CD14-positive monocyte (primary cell): ENCODE results near the gene MAP2K7. TPM values are rescaled to one million over a fixed set of nuclear protein-coding genes. Genes with fewer than 3 reads are reported as not detected.

Experiments used
- DNase-seq, 3 donors: peaks; one replicate each; pipeline ENCODE4 v3.0.0-alpha.2; 2011 to 2022
- H2AFZ ChIP-seq: 2 replicates; pipeline ENCODE4 v1.6.0; 2012; ENCODE audit warnings: mild to moderate bottlenecking, low read depth, low read length, inconsistent platforms; ENCODE audit not compliant: insufficient read depth, poor library complexity, severe bottlenecking
- H3K27ac ChIP-seq, 2 donors: 1 replicate in 1 of 2; 2 replicates in 1 of 2; pipeline ENCODE4 v1.5.1; 2012 to 2013; ENCODE audit warnings: low read length in 2 of 2, control low read depth in 1 of 2, inconsistent platforms in 1 of 2, low read depth in 1 of 2, mild to moderate bottlenecking in 1 of 2
- H3K27me3 ChIP-seq, 2 donors: one replicate each; pipeline versions ENCODE4 v1.6.0 to v1.6.1; 2011 to 2013; ENCODE audit warnings: low read length in 2 of 2; ENCODE audit not compliant: control insufficient read depth in 2 of 2, insufficient read depth in 2 of 2
- H3K36me3 ChIP-seq, 2 donors: replicated peaks in 1 of 2; 1 replicate in 1 of 2; 2 replicates in 1 of 2; pipeline versions ENCODE4 v1.5.1 to v1.6.1; 2012 to 2013; ENCODE audit warnings: low read length in 2 of 2, control low read depth in 1 of 2, inconsistent platforms in 1 of 2, mild to moderate bottlenecking in 1 of 2; ENCODE audit not compliant: insufficient read depth in 2 of 2, control insufficient read depth in 1 of 2
- H3K4me1 ChIP-seq, 2 donors: 1 replicate in 1 of 2; 2 replicates in 1 of 2; pipeline versions ENCODE4 v1.5.1 to v1.6.1; 2012 to 2013; ENCODE audit warnings: low read length in 2 of 2, control low read depth in 1 of 2, inconsistent platforms in 1 of 2, mild to moderate bottlenecking in 1 of 2, moderate library complexity in 1 of 2; ENCODE audit not compliant: insufficient read depth in 2 of 2, control insufficient read depth in 1 of 2
- H3K4me2 ChIP-seq: replicated peaks from 2 replicates; pipeline ENCODE3; 2012; ENCODE audit warnings: low read length, moderate library complexity, mild to moderate bottlenecking; ENCODE audit not compliant: poor library complexity, severe bottlenecking; ENCODE audit errors: extremely low read depth
- H3K4me3 ChIP-seq, 3 experiments: fragments of 200-600 bp in 1 of 3; sonication (generic) in 1 of 3; replicated peaks in 1 of 3; 1 replicate in 2 of 3; 2 replicates in 1 of 3; pipeline ENCODE4 v1.5.1; 2011 to 2013; ENCODE audit warnings: low read length in 3 of 3, mild to moderate bottlenecking in 3 of 3, control low read depth in 2 of 3, low read depth in 2 of 3, inconsistent platforms in 1 of 3, moderate library complexity in 1 of 3
- H3K79me2 ChIP-seq: 2 replicates; pipeline ENCODE4 v1.6.0; 2012; ENCODE audit warnings: mild to moderate bottlenecking, control low read depth, inconsistent platforms, low read length, moderate library complexity; ENCODE audit not compliant: insufficient read depth
- H3K9ac ChIP-seq: 2 replicates; pipeline ENCODE4 v1.6.0; 2017; ENCODE audit warnings: low read length, mild to moderate bottlenecking; ENCODE audit not compliant: insufficient read depth, poor library complexity, severe bottlenecking
- H3K9me3 ChIP-seq, 2 donors: replicated peaks in 1 of 2; 1 replicate in 1 of 2; 2 replicates in 1 of 2; pipeline versions ENCODE4 v1.5.1 to v1.6.1; 2012 to 2013; ENCODE audit warnings: low read length in 2 of 2, control low read depth in 1 of 2; ENCODE audit not compliant: control insufficient read depth in 1 of 2, insufficient read depth in 1 of 2
- H4K20me1 ChIP-seq: 2 replicates; pipeline ENCODE4 v1.6.0; 2012; ENCODE audit warnings: mild to moderate bottlenecking, low read length, control low read depth, moderate library complexity; ENCODE audit not compliant: insufficient read depth
- H3K27ac Mint-ChIP-seq, 7 donors: one replicate each; pipeline ENCODE4 v1.8.0; 2020; ENCODE audit warnings: mild to moderate bottlenecking in 7 of 7, mixed read lengths in 7 of 7, moderate library complexity in 6 of 7, inconsistent platforms in 2 of 7
- H3K27me3 Mint-ChIP-seq, 3 donors: one replicate each; pipeline ENCODE4 v1.8.0; 2021 to 2022; ENCODE audit warnings: low read depth in 3 of 3, mild to moderate bottlenecking in 3 of 3, mixed read lengths in 3 of 3, moderate library complexity in 3 of 3, inconsistent platforms in 1 of 3
- H3K36me3 Mint-ChIP-seq, 2 donors: one replicate each; pipeline ENCODE4 v1.8.0; 2020; ENCODE audit warnings: mixed read lengths in 2 of 2, inconsistent platforms in 1 of 2, mild to moderate bottlenecking in 1 of 2
- H3K4me1 Mint-ChIP-seq: one replicate; pipeline ENCODE4 v1.8.0; 2020; ENCODE audit warnings: mild to moderate bottlenecking, mixed read lengths
- H3K4me3 Mint-ChIP-seq, 2 donors: one replicate each; pipeline ENCODE4 v1.8.0; 2020; ENCODE audit warnings: mild to moderate bottlenecking in 2 of 2, mixed read lengths in 2 of 2, moderate library complexity in 1 of 2
- H3K9me3 Mint-ChIP-seq, 7 donors: one replicate each; pipeline ENCODE4 v1.8.0; 2020 to 2022; ENCODE audit warnings: mixed read lengths in 7 of 7, mild to moderate bottlenecking in 6 of 7, moderate library complexity in 6 of 7, inconsistent platforms in 2 of 7
- CTCF ChIP-seq: fragments of 200-600 bp; IDR thresholded peaks from one replicate; pipeline ENCODE4 v1.8.0; 2022; ENCODE audit warnings: antibody characterized with exemption, mild to moderate bottlenecking
- WGBS: methylation state at CpG from one replicate; pipeline ENCODE4 v1.1.5; 2013; ENCODE audit warnings: missing lambda C conversion rate; ENCODE audit not compliant: insufficient coverage; 5-methylcytosine and 5-hydroxymethylcytosine counted together
- intact Hi-C, 2 donors: fragments of 100-400 bp; cut with micrococcal nuclease; formaldehyde crosslinking; loops; one replicate each; pipeline versions ENCODE4 v1.15.0 to v1.15.1; 2023
- polyA plus RNA-seq, 3 donors: library from polyadenylated mRNA; depleted of rRNA in 1 of 3; unstranded in 2 of 3; stranded (reverse) in 1 of 3; fragments of 300-500 nt in 2 of 3; fragments of >200 nt in 1 of 3; fragmentation: Illumina TruSeq in 2 of 3; gene quantifications; 1 replicate in 2 of 3; 2 replicates in 1 of 3; pipeline ENCODE4 v1.2.3, GENCODE V29; 2012 to 2021

The MAP2K7 gene
- polyA plus RNA-seq, 3 donors = 0.92 to 39.5 (median 1.5) TPM

- Mint-ChIP-seq H3K27me3 (peaks cover 2 to 3% (median 2%) of the 10 kb centered on the region in 3 donors), H3K27ac (no peak overlapping the region), H3K4me1 (peaks cover 21% of the 10 kb centered on the region), H3K4me3 (peak overlapping the region in 1 of 2 donors; percentile 12), H3K9me3 (peaks cover 0 to 3% (median 0%) of the 10 kb centered on the region in 7 donors), H3K36me3 (peaks cover 30 to 55% of the 10 kb centered on the region in 2 donors)
- WGBS = 97% methylated on average over 18 of the region's 19 CpGs
- Histone ChIP-seq H3K9me3 (no peaks in the 10 kb centered on the region), H4K20me1 (peaks cover 76% of the 10 kb centered on the region), H3K4me1 (peaks cover 19 to 26% of the 10 kb centered on the region in 2 donors), H3K4me3 (no peak overlapping the region), H2AFZ (no peak overlapping the region), H3K27me3 (no peaks in the 10 kb centered on the region), H3K9ac (no peak overlapping the region), H3K36me3 (peaks cover 38 to 46% of the 10 kb centered on the region in 2 donors), H3K79me2 (peaks cover 39% of the 10 kb centered on the region), H3K4me2 (no peak overlapping the region), H3K27ac (no peak overlapping the region)
- no peak for DNase-seq
- intact Hi-C loops = loop anchor here in 1 of 2 donors (10.0 kb wide), 1 partner anchor 272 kb away; the partner anchor contains the start of genes PCP2 and STXBP2
- no peak for TF ChIP-seq CTCF
These were observed 3.4 kb downstream of the MAP2K7 start for GRCh38 chr19:7907122-7907521.

- Histone ChIP-seq H3K36me3 (peaks cover 40 to 49% of the 10 kb centered on the region in 2 donors), H3K4me3 (no peak overlapping the region), H4K20me1 (peaks cover 77% of the 10 kb centered on the region), H3K4me1 (peaks cover 18 to 23% of the 10 kb centered on the region in 2 donors), H3K79me2 (peaks cover 39% of the 10 kb centered on the region), H3K9me3 (no peaks in the 10 kb centered on the region), H3K27ac (no peak overlapping the region), H3K9ac (no peak overlapping the region), H3K27me3 (no peaks in the 10 kb centered on the region), H3K4me2 (no peak overlapping the region), H2AFZ (no peak overlapping the region)
- 97% methylated on average over 8 of the region's 11 CpGs for WGBS
- H3K27ac Mint-ChIP-seq = no peak overlapping the region
- H3K4me1 Mint-ChIP-seq = peaks cover 19% of the 10 kb centered on the region
- H3K36me3 Mint-ChIP-seq = peaks cover 31 to 57% of the 10 kb centered on the region in 2 donors
- peaks cover 0 to 2% (median 0%) of the 10 kb centered on the region in 7 donors for H3K9me3 Mint-ChIP-seq
- DNase-seq = no peak
- no peak overlapping the region for H3K4me3 Mint-ChIP-seq
- intact Hi-C loops = loop anchor here in 1 of 2 donors (10.0 kb wide), 1 partner anchor 273 kb away; the partner anchor contains the start of genes PCP2 and STXBP2
- peaks cover 2 to 3% (median 2%) of the 10 kb centered on the region in 3 donors for H3K27me3 Mint-ChIP-seq
- TF ChIP-seq CTCF = no peak
These were observed 3.9 kb downstream of the MAP2K7 start for GRCh38 chr19:7907544-7907943.
